PC-3 (cell line): ENCODE measurements around the gene FCHO1. TPM values are rescaled to one million over a fixed set of nuclear protein-coding genes. Genes with fewer than 3 reads are reported as not detected.
"Not testable (repeated sequence)": the region's sequence is repeated elsewhere in the genome, so short reads cannot be mapped to it uniquely, and the experiment has no call there.

ENCODE experiments used
- ATAC-seq: fragments of 200-7000 bp; cut with Tn5 transposase; 2 replicates; pipeline ENCODE4 v1.9.1; 2020; ENCODE audit warnings: mild to moderate bottlenecking, moderate library complexity
- BruUV-seq: library from RNA; stranded (reverse); fragments of 400-500 nt; replicated peaks from 2 replicates; lab custom pipeline; 2021; lab: Mats Ljungman, UMichigan
- CTCF ChIA-PET: fragments of 300-600 bp; sonication (Branson Sonifier 250); formaldehyde crosslinking; loops from one replicate; lab custom pipeline; 2022; ENCODE audit warnings: antibody characterized with exemption; lab: Charles Lee
- POLR2A ChIA-PET: fragments of 300-600 bp; sonication (Branson Sonifier 250); formaldehyde crosslinking; loops from one replicate; lab custom pipeline; 2022; ENCODE audit warnings: antibody characterized with exemption; ENCODE audit not compliant: unreplicated experiment; lab: Charles Lee
- DNase-seq: peaks from one replicate; pipeline ENCODE4 v3.0.0-alpha.2; 2015
- H2AFZ ChIP-seq: fragments of 300-600 bp; sonication (generic); 2 replicates; pipeline ENCODE4 v1.6.0; 2016; ENCODE audit warnings: antibody characterized with exemption, low read length
- H3F3A ChIP-seq: fragments of 300-600 bp; sonication (generic); one replicate; pipeline ENCODE4 v1.6.0; 2017; ENCODE audit warnings: antibody characterized with exemption, low read length, control low read depth, mild to moderate bottlenecking; ENCODE audit not compliant: unreplicated experiment
- H3K27ac ChIP-seq: fragments of 300-600 bp; sonication (generic); 2 replicates; pipeline ENCODE4 v1.5.1; 2016; ENCODE audit warnings: mild to moderate bottlenecking, low read length
- H3K27me3 ChIP-seq: fragments of 300-600 bp; sonication (generic); 2 replicates; pipeline ENCODE4 v1.6.1; 2016; ENCODE audit warnings: low read length, mixed read lengths
- H3K36me3 ChIP-seq: fragments of 300-600 bp; sonication (generic); 2 replicates; pipeline ENCODE4 v1.6.1; 2016; ENCODE audit warnings: low read depth, mixed run types, low read length, mixed read lengths
- H3K4me1 ChIP-seq: fragments of 300-600 bp; sonication (generic); 2 replicates; pipeline ENCODE4 v1.5.1; 2016; ENCODE audit warnings: low read length; ENCODE audit not compliant: insufficient read depth
- H3K4me2 ChIP-seq: fragments of 300-600 bp; sonication (generic); 2 replicates; pipeline ENCODE4 v1.6.0; 2016; ENCODE audit warnings: low read length
- H3K4me3 ChIP-seq: fragments of 300-600 bp; sonication (generic); 2 replicates; pipeline ENCODE4 v1.5.1; 2016; ENCODE audit warnings: mild to moderate bottlenecking, low read length, mixed read lengths
- H3K79me2 ChIP-seq: fragments of 300-600 bp; sonication (generic); 2 replicates; pipeline ENCODE4 v1.6.1; 2017; ENCODE audit warnings: low read length, mixed read lengths
- H3K9ac ChIP-seq: fragments of 300-600 bp; sonication (generic); 2 replicates; pipeline ENCODE4 v1.6.0; 2016; ENCODE audit warnings: mild to moderate bottlenecking, low read length
- H3K9me2 ChIP-seq: fragments of 300-600 bp; sonication (generic); replicated peaks from 2 replicates; pipeline ENCODE4 v1.6.1; 2016; ENCODE audit warnings: mixed run types, low read length, mixed read lengths
- H3K9me3 ChIP-seq: fragments of 300-600 bp; sonication (generic); 2 replicates; pipeline ENCODE4 v1.6.1; 2016; ENCODE audit warnings: low read length, mixed read lengths
- H4K20me1 ChIP-seq: fragments of 300-600 bp; sonication (generic); 2 replicates; pipeline ENCODE4 v1.6.1; 2016; ENCODE audit warnings: low read length, mixed read lengths
- CTCF ChIP-seq: fragments of 300-600 bp; sonication (generic); conservative IDR thresholded peaks from 2 replicates; pipeline ENCODE4 v1.5.1; 2017; ENCODE audit warnings: antibody characterized with exemption, low read depth, mild to moderate bottlenecking, low read length
- EZH2 ChIP-seq: fragments of 300-600 bp; sonication (generic); IDR thresholded peaks from one replicate; pipeline ENCODE4 v1.6.1; 2017; ENCODE audit warnings: antibody characterized with exemption, mild to moderate bottlenecking, low read length; ENCODE audit not compliant: unreplicated experiment
- EZH2phosphoT487 ChIP-seq: fragments of 300-600 bp; sonication (generic); IDR thresholded peaks from 2 replicates; pipeline ENCODE4 v1.6.1; 2018; ENCODE audit warnings: mild to moderate bottlenecking, antibody characterized with exemption, low read length, borderline replicate concordance
- intact Hi-C: fragments of 100-400 bp; cut with micrococcal nuclease; formaldehyde crosslinking; loops from 2 replicates; pipeline ENCODE4 v1.9.0; 2023
- total RNA-seq: library from RNA; depleted of rRNA; stranded (reverse); fragments of >200 nt; gene quantifications from 2 replicates; pipeline ENCODE4 v1.2.3, GENCODE V29; 2014

Gene FCHO1
- total RNA-seq, 1 experiment from 2014 or later = 21.0 TPM

GRCh38 chr19:17797424-17798201, 46.3 kb downstream of the FCHO1 start:
- peaks cover 73% of the 10 kb centered on the region for H3K79me2 ChIP-seq
- no peaks in the 10 kb centered on the region for H3K9me3 ChIP-seq
- H4K20me1 ChIP-seq = no peaks in the 10 kb centered on the region
- no peak overlapping the region for H2AFZ ChIP-seq
- peaks cover 6% of the 10 kb centered on the region for H3F3A ChIP-seq
- DNase-seq (peak; percentile 98), ATAC-seq (peak; percentile 75)
- BruUV-seq = no TSS peak
- H3K27ac ChIP-seq = peak overlapping the region; percentile 99
- ChIA-PET POLR2A (interaction anchor here (0.7 kb wide), 1 partner anchor 48 kb away, joined by 3 read pairs; no protein-coding TSS in a partner anchor), CTCF (no interaction called here)
- intact Hi-C loops = loop anchor here (2.0 to 5.0 kb wide), 3 partner anchors 19 to 60 kb away; partner anchors contain the start of gene RPL18A
- H3K9ac ChIP-seq = peak overlapping the region; percentile 95
- 0 out of 2 replicates have a peak, but pooled peaks cover 2% of the 10 kb centered on the region for H3K36me3 ChIP-seq
- H3K27me3 ChIP-seq = no peaks in the 10 kb centered on the region
- no peaks in the 10 kb centered on the region for H3K9me2 ChIP-seq
- peak overlapping the region; percentile 90 for H3K4me2 ChIP-seq
- TF ChIP-seq CTCF (no peak), EZH2 (no peak), EZH2phosphoT487 (no peak)
- H3K4me3 ChIP-seq = peak overlapping the region; percentile 84
- peaks cover 41% of the 10 kb centered on the region for H3K4me1 ChIP-seq

GRCh38 chr19:17798599-17798998, 47.3 kb downstream of the FCHO1 start:
- intact Hi-C loops = loop anchor here (5.0 kb wide), 2 partner anchors 34 to 59 kb away; partner anchors contain the start of gene RPL18A
- H3K4me3 ChIP-seq, H2AFZ ChIP-seq, H3K9me3 ChIP-seq, H3K27me3 ChIP-seq, H3K9ac ChIP-seq, H4K20me1 ChIP-seq, CTCF ChIA-PET, H3K4me2 ChIP-seq, ATAC-seq, H3F3A ChIP-seq, BruUV-seq, H3K9me2 ChIP-seq, POLR2A ChIA-PET, H3K36me3 ChIP-seq, DNase-seq: not testable (repeated sequence)
- Histone ChIP-seq H3K27ac (peak overlapping the region; percentile 99; the same call in 1 of the 2 replicates), H3K4me1 (peaks cover 41% of the 10 kb centered on the region), H3K79me2 (peaks cover 83% of the 10 kb centered on the region)

GRCh38 chr19:17802137-17802858, 51.0 kb downstream of the FCHO1 start:
- intact Hi-C loops = no loop called here
- Histone ChIP-seq H3K9me2 (no peaks in the 10 kb centered on the region), H3K27me3 (no peaks in the 10 kb centered on the region), H3K4me3 (no peak overlapping the region), H3K4me2 (no peak overlapping the region), H3K9me3 (no peaks in the 10 kb centered on the region), H3K4me1 (peaks cover 18% of the 10 kb centered on the region), H2AFZ (no peak overlapping the region), H3K79me2 (peaks cover 93% of the 10 kb centered on the region), H3K9ac (no peak overlapping the region), H3K27ac (no peak overlapping the region), H4K20me1 (no peaks in the 10 kb centered on the region), H3K36me3 (0 out of 2 replicates have a peak, but pooled peaks cover 2% of the 10 kb centered on the region), H3F3A (peaks cover under 1% of the 10 kb centered on the region)
- DNase-seq = no peak
- CTCF ChIA-PET = interaction anchor here (1.1 kb wide), 1 partner anchor 57 kb away, joined by 4 read pairs; no protein-coding TSS in a partner anchor
- TF ChIP-seq EZH2 (no peak), EZH2phosphoT487 (no peak), CTCF (no peak)
- POLR2A ChIA-PET = no interaction called here
- BruUV-seq = no TSS peak
- no peak for ATAC-seq
